GM18907 (cell line): Measurements from ENCODE around the gene LARP4.
"Not testable (repeated sequence)": the region's sequence is repeated elsewhere in the genome, so short reads cannot be mapped to it uniquely, and the experiment has no call there.

ENCODE experiments used
- ATAC-seq: cut with Tn5 transposase; IDR thresholded peaks from one replicate; pipeline ENCODE4 v1.9.1; 2021; ENCODE audit warnings: mild to moderate bottlenecking, moderate library complexity; ENCODE audit not compliant: unreplicated experiment

Gene LARP4

DNA sequence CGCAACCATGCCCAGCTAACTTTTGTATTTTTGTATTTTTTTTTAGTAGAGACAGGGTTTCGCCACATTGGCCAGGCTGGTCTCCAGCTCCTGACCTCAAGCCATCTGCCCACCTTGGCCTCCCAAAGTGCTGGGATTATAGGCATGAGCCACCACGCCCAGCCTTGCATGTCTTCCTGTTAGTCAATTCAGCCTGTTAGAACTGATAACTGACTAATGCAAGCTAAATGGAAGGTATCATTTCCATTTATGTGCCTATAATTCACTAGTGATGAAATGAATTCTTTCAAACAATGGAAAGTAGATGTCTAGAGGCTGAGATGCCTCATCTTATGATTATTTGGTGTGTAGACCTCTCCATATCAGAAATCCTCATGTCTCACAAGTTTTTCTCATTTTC, 66.8 kb downstream of the LARP4 start:
- no peak for ATAC-seq

DNA sequence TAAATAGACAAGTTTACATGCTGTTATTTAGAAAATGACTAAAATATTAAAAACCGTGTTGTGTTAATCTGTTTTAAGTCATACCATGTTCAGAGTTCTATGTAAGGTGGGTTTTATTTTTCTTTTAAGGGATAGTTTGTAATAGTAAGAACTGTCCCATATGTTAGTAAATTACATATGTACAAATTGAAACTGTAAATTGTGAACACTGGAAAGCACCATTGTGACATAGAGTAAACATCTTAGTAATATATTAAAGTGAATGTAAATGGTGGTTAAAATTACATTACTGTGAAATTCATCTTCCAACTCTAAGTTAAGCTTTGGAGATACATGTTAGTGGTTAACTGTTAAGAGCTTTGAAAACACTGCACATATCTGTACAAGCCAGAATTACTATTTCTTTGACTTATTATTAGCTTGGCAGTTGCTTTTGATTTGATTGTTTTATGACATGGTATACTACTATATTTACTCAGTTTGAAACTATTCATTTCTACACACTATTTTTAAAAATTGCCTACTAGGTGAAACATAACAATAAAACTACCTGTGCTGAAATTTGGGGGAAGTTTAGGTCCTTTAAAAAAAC, 76.7 kb downstream of the LARP4 start:
- no peak for ATAC-seq

DNA sequence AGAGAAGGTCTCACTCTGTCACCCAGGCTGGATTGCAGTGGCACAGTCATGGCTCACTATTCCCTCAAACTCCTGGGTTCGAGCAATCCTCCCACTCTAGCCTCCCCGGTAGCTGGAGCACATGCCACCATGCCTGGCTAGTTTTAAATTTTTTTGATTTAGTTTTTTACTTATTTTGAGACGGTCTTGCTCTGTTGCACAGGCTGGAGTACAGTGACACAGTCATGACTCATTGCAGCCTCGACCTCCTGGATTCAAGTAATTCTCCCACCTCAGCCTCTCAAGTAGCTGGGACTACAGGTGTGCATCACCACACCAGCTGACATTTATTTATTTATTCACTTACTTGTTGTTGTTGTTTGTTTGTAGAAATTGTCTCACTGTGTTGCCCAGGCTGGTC, 81.9 kb downstream of the LARP4 start:
- no peak for ATAC-seq

DNA sequence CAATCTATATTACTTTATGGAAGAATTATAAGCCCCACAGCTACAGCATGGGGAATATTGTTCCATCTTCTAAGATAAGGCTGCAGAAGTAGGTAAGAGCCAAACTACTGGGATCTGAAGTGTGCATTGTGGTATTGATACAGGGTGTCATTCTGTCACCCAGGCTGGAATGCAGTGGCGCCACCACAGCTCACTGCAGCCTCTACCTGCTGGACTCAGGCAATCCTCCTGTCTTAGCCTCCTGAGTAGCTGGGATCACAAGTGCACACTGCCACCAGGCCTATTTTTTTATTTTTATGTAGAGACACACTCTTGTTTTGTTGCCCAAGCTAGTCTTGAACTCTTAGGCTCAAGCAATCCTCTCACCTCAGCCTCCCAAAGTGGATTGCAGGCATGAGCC, 82.8 kb downstream of the LARP4 start:
- ATAC-seq: no peak

DNA sequence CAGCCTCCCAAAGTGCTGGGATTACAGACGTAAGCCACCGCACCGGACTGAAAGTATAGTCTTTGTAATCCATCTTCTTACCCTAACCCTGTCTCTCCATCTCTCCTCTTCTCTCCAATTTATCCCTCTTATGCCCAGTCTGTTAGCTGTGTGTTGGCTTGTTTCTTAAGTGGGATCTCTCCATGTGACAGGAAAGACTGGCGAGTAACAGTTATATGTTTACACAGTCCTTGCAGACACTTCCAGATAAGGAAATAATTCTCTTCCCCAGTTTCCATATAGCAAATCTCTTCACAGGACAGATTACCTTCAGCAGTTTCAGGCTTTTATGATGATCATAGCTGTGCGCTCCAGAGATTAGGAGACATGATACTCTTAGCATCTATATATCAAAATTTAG, 88.1 kb downstream of the LARP4 start:
- ATAC-seq: no peak

DNA sequence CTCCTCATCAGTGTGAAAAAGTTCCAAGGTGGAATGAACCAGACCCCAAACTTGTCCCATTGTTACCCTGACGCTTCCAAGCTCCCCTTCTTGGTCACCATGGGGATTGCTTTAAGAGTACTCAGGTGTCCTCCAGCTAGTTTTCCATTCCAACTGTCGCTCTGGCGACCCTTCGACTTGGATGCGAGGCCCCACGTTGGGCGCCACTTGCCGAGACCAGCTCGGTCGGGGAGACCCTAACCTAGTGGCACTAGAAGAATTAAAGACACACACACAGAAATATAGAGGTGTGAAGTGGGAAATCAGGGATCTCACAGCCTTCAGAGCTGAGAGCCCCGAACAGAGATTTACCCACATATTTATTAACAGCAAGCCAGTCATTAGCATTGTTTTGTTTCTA, 97.4 kb downstream of the LARP4 start:
- not testable (repeated sequence) for ATAC-seq

DNA sequence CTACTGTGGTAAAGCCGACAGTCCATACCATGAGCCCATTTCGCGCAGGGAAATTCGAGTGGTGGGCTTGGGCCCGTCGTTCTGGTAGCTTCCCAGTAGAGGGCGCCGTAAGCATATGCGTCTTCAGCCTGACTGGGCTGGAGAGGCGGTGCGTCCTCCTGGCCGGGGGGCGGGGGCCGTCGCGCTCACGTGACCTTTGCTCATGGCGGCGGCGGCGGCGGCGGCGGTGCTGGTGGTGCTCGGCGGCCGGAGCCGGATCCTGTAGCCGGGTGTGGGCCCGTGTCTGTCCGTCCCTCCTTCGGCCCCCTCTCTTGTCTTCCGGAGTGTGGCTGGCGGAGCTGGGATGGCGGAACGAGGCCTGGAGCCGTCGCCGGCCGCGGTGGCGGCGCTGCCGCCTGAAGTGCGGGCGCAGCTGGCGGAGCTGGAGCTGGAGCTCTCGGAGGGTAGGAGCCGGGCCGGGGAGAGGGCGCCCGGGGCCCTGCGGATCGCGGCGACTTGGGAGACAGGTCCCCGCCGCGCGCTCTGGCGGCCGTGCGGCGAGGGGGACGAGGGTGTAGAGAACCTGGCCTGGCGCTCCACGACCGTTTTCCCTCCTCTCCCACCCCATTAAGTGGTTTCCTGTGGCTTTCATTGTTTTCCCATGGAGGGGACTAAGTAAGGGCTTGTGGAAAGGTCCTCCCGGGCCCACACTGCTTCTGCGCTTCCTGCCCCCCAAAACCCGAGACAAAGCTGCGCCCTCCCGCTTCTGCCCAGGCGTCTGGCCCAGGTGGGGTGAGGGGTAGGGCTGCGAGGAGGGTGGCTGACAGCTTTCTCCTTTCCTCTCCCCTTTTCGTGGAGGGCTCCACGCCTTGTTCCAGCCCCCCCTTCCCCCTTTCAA, 104.4 kb downstream of the LARP4 start, which contains the start of gene DIP2B:
TSS of gene DIP2B (plus strand) at position 188 of the 877 bp plus-strand sequence. CDS start at position 344, 156 bp downstream.
- peak; percentile 65 for ATAC-seq

DNA sequence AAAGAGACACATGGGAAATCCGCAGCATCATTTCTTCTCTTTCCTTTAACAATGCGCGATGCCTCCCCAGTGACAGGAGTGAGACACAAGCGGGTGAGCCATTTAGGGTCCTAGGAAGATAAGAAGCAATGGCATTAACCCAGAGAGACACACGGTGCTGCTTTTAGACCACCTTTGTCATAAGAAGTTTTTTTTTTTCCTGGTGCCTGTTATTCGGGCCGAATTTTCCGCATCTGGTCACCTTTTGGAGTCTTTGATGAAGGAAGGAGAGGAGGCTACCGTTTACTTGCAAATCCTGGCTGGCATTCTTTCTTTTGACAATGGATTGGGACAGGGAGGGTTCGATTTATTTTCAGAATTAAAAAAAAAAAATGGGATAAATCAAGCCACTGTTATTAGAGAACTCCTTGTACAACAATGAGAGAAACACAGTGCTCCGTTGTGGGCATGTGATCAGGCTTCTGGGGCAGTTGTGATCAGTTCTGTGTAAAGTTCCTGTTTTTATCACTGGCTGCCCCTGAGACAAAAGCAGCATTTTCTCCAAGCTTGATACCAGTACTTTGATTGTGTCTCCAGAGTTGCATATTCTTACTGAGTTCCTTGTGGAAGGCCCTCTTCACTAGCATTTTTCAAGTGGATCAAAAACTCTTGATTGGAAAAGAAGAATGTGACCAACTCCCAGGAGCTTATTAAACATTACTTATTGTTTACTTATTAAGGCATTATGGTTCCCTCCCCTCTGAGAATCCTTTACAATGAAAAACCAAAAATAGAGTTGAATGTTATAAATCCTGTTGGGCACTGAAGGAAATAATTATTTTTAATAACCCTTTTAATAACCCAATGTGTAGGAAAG, 105.2 kb downstream of the LARP4 start:
- no peak for ATAC-seq

DNA sequence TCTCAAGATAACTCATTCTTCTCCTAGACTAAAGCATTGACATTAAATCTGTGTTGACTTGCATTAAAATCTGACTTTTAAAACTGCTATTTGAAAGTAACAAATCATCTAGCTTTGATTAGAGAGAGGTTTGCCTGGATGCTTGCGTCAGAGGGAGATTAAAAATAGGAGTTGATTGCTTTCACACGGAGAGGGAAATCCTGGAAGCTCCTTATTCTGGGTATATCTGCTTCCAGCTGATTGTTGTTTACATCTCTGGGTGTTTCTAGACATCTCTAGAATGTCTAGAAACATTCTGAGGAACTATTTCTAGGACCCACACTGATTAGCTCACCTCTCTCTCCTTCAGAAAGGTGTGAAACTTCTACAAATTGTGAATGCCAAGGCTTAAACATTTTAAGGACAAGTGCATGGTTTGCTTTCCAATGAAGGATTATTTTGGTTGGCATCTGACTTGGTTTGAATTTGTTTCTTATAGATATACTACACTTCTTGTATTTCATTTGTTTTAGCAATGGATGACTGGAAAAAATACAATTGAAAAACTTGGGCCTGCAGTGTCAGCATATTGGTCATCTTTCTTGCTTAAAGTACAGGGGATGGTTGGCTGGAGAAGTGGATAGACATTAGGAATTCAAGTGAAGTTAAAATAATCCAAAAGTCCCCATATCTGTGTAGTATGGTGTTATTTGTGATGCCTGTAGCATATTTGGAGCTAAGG, 106.2 kb downstream of the LARP4 start:
- no peak for ATAC-seq

DNA sequence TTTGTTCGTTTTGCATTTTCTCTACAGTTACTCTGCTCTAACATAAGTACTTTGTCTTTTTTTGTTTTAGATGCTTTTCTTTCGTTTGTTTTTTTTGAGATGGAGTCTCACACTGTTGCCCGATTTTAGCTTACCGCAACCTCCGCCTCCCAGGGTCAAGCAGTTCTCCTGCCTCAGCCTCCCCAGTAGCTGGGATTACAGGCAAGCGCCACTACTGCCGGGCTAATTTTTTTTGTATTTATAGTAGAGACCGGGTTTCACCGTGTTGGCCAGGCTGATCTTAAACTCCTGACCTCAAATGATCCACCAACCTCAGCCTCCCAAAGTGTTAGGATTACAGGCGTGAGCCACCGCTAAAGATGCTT, 106.8 kb downstream of the LARP4 start:
- no peak for ATAC-seq

DNA sequence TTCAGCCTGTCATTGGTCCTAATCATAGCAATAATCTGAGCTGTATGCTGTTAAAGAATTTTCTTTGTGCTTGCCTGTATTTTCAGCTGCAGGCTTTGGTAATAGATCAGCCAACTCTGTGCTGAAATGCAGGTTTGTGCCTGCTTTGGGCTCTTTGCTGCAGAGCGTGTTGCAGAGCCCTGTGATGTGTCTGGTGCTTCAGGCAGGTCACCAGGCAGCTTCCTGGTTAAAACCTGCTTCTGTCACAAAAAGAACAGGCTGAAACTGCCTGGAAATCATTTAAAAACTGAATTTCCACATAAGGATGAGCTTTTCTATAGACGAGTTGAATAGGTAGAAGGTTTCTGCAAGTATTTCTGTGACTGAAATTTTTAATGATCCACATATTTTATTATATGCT, 107.2 kb downstream of the LARP4 start:
- ATAC-seq: no peak

DNA sequence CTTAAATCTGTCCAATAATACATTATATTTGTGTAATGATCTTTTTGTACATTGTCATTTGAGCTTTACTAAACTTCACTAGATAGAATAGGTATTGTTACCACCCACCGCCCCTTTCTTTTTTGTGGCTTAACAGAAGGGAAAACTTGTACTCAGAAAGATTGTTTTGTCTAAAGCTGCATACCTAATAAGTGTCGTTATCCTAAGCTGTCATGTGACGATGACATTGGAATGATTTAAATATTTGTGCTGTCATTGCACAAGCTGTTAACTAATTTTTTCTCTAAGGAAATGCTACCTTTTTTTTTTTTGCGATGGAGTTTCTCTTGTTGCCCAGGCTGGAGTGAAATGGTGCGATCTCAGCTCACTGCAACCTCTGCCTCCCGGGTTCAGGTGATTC, 107.7 kb downstream of the LARP4 start:
- ATAC-seq: no peak

DNA sequence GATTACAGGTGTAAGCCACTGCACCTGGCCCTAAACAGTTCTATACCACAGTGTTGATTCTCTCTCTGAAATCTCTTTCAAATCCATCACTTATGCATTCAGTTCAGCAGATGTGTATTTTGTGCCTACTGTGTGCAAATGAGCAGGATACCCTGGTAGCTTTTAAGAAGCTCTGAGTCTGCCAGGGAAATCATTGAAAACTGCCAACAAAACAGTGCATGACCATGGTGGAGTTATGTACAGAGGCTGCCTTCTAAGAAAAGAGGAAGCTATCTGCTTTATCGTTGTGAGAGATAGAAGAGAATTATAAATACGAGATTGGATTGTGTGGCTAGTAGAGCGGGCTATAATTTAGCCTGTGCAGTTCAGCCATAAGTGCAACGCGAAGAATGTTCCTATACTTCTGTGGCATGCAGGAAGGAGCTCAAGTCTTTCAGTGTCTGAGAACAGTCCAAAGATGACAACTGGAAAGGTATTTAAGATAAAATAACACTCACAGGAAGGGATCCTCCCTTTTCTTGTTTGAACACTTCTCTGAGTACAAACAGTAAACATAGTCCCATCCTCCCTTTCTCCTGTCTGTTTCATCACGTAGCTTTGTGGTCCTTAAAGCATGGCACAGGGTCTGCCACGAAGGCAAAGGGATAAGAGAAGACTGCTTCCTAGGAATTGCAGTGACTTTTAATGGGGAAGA, 108.4 kb downstream of the LARP4 start:
- ATAC-seq: no peak

DNA sequence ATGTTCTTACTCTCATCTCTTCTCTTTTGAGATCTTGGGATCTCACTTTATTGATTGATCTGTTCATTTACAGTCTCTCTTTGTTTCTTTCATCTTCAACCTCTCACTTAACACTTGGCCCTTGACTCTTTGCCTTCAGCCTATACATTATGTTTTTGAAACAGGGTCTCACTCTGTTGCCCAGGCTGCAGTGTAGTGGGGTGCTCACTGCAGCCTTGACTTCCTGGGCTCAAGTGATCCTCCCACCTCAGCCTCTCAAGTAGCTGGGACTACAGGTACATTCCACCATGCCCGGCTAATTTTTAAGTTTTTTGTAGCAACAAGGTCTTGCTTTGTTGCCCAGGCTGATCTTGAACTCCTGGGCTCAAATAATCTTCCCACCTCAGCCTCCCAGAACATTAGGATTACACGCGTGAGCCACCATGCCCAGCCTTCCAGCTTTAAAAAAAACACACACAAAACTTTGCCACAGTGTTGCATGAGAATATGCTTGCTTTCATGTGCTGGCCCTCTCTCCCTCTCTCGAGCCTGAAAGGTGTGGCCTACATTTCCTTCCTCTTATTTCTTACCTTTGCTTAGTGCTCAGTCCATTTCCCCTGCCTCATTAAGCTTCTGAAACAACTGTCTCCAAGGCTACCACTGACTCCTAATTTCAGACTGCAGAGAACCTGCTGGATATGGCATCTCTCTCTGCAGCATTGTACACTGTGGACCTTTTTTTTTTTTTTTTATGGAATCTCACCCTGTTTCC, 114.0 kb downstream of the LARP4 start:
- ATAC-seq: no peak

DNA sequence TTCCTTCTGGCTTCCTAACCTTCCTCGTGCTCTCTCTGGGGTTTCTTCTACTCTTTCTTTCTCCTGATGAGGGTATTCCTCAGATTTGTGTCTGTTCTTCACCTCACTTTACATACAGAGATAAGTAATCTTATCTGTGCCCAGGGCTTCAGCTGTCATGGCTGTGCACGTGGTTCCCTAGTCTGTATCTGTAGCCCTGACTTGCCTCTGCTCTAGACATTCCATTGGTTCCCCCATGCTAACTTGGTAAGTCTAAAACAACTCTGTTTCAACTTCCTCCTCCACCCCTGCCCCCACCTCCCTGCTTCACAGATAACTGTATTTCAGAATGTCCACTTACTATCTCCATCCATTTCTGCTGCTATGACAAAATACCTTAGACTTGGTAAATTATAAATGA, 114.9 kb downstream of the LARP4 start:
- no peak for ATAC-seq

DNA sequence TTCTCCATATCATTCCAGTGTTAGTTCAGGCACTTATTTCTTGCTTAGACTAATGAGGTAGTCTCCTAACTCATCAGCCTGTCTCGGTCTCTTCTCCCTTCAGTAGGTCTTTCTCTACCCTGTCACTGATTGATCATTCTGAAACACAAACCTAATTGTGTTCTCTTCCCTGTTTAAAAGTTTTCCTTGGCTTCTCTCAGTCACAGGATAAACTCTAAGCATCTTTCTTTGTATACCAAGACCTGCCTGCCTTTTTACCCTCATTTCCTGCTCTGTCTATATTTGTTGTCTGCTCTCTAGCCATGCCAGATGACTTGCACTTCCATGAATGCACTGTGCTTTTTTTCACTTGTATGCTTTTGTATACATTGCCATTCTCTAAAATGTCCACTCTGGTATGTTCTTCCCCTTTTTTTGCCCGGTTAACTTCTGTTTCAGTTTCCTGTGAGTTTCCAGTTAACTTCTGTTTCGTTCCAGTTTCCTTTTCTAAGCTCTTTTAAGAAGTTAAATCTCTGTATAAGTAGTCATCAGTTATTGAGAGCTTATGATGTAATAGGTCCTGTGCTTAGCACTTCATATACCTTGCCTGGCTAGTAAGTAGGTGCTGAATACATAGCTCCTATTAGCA, 116.8 kb downstream of the LARP4 start:
- peak; percentile 70 for ATAC-seq

DNA sequence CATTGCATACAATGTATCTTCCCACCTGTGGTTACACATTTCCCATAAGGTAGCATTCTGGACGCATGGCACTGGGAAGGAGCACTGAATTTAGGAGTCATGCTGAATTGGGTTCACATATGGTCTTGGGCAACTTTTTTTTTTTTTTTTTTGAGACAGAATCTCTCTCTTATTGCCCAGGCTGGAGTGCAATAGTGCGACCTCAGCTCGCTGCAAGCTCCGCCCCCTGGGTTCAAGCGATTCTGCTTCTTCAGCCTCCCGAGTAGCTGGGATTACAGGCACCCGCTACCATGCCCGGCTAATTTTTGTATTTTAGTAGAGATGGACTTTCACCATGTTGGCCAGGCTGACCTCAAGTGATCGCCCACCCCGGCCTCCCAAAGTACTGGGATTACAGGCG, 117.4 kb downstream of the LARP4 start:
- no peak for ATAC-seq

DNA sequence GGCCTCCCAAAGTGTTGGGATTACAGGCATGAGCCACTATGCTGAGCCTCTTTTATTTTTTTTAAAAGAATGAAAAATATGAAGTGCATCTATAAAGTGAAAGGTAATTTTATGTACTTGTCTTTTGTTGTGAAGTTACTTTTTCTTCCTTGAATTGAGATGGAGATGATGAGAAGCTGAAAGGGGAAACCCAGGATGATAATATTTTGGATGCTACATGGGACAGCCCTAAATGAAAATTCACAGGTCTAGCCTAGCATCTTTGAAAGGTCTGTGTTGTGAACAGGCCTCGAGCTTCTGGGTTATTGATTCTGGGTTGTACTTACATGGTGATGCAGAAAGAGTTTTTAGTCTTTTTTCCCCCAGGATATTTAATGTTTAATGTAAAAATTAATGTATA, 118.7 kb downstream of the LARP4 start:
- ATAC-seq: no peak
